Naive thymus-derived CD4-positive, alpha-beta T cell (primary cell): ENCODE data around the gene NPBWR2. TPM values are rescaled to one million over a fixed set of nuclear protein-coding genes. Genes with fewer than 3 reads are reported as not detected.

Experiments used
- ATAC-seq: fragments of 150-1000 bp; cut with Tn5 transposase; 2 replicates; pipeline ENCODE4 v1.10.0; 2021; ENCODE audit warnings: mild to moderate bottlenecking, moderate library complexity
- CTCF ChIA-PET: fragments of 350-600 bp; sonication (Branson Sonifier 250); formaldehyde crosslinking; loops from one replicate; lab custom pipeline; 2021; ENCODE audit warnings: antibody characterized with exemption; lab: Charles Lee
- POLR2A ChIA-PET: fragments of 350-600 bp; sonication (Branson Sonifier 250); formaldehyde crosslinking; loops from one replicate; lab custom pipeline; 2021; ENCODE audit warnings: antibody characterized with exemption, inconsistent platforms; lab: Charles Lee
- DNase-seq, 9 donors: peaks; one replicate each; pipeline versions ENCODE4 v3.0.0 to v3.0.0-alpha.2; 2020 to 2022; ENCODE audit warnings: mixed read lengths in 1 of 9
- H3K27ac ChIP-seq: one replicate; pipeline ENCODE4 v1.7.0; 2013; ENCODE audit warnings: mild to moderate bottlenecking, low read depth, low read length, moderate library complexity
- H3K27me3 ChIP-seq, 2 donors: one replicate each; pipeline ENCODE4 v1.7.0; 2013; ENCODE audit warnings: low read length in 2 of 2, mild to moderate bottlenecking in 2 of 2, moderate library complexity in 2 of 2; ENCODE audit not compliant: control insufficient read depth in 2 of 2, insufficient read depth in 2 of 2
- H3K36me3 ChIP-seq, 3 experiments: 1 replicate in 2 of 3; 2 replicates in 1 of 3; pipeline ENCODE4 v1.7.0; 2013; ENCODE audit warnings: low read length in 3 of 3, mild to moderate bottlenecking in 3 of 3, moderate library complexity in 1 of 3; ENCODE audit not compliant: insufficient read depth in 3 of 3, control insufficient read depth in 2 of 3
- H3K4me1 ChIP-seq, 2 donors: one replicate each; pipeline ENCODE4 v1.7.0; 2013; ENCODE audit warnings: low read length in 2 of 2, mild to moderate bottlenecking in 2 of 2, moderate library complexity in 1 of 2; ENCODE audit not compliant: control insufficient read depth in 2 of 2, insufficient read depth in 2 of 2
- H3K4me3 ChIP-seq: 2 replicates; pipeline ENCODE4 v1.7.0; 2013; ENCODE audit warnings: mild to moderate bottlenecking, low read length
- H3K9me3 ChIP-seq, 3 experiments: 1 replicate in 2 of 3; 2 replicates in 1 of 3; pipeline ENCODE4 v1.7.0; 2013; ENCODE audit warnings: low read length in 3 of 3; ENCODE audit not compliant: control insufficient read depth in 2 of 3
- H3K27ac Mint-ChIP-seq, 9 donors: one replicate each; pipeline ENCODE4 v1.8.0; 2020 to 2022; ENCODE audit warnings: mixed read lengths in 9 of 9, mild to moderate bottlenecking in 8 of 9, moderate library complexity in 5 of 9, inconsistent platforms in 2 of 9
- H3K27me3 Mint-ChIP-seq, 5 donors: one replicate each; pipeline ENCODE4 v1.8.0; 2021 to 2022; ENCODE audit warnings: mixed read lengths in 5 of 5, mild to moderate bottlenecking in 1 of 5
- H3K36me3 Mint-ChIP-seq, 5 donors: one replicate each; pipeline ENCODE4 v1.8.0; 2020 to 2022; ENCODE audit warnings: mixed read lengths in 5 of 5, mild to moderate bottlenecking in 3 of 5, inconsistent platforms in 1 of 5
- H3K4me1 Mint-ChIP-seq, 7 donors: one replicate each; pipeline ENCODE4 v1.8.0; 2020 to 2022; ENCODE audit warnings: mixed read lengths in 7 of 7, mild to moderate bottlenecking in 3 of 7, inconsistent platforms in 1 of 7
- H3K4me3 Mint-ChIP-seq, 10 donors: one replicate each; pipeline ENCODE4 v1.8.0; 2020 to 2022; ENCODE audit warnings: mild to moderate bottlenecking in 10 of 10, mixed read lengths in 10 of 10, moderate library complexity in 6 of 10, inconsistent platforms in 2 of 10
- H3K9me3 Mint-ChIP-seq, 11 donors: one replicate each; pipeline ENCODE4 v1.8.0; 2020 to 2022; ENCODE audit warnings: mixed read lengths in 11 of 11, mild to moderate bottlenecking in 4 of 11, inconsistent platforms in 1 of 11, moderate library complexity in 1 of 11
- intact Hi-C, 2 donors: fragments of 100-400 bp; cut with micrococcal nuclease; formaldehyde crosslinking; loops; one replicate each; pipeline ENCODE4 v1.15.1; 2023
- polyA plus RNA-seq, 2 donors: library from polyadenylated mRNA; unstranded; fragments of 300-500 nt; fragmentation: Illumina TruSeq; gene quantifications; one replicate each; pipeline ENCODE4 v1.2.3, GENCODE V29; 2021
- total RNA-seq, 6 experiments: library from RNA in 5 of 6; stranded (reverse) in 5 of 6; gene quantifications; 1 replicate in 5 of 6; 2 replicates in 1 of 6; pipeline ENCODE4 v1.2.3 and lab custom pipeline; 2021 to 2026

NPBWR2 gene
- total and polyA plus RNA-seq, 7 experiments from 2014 or later, result not detected

DNA sequence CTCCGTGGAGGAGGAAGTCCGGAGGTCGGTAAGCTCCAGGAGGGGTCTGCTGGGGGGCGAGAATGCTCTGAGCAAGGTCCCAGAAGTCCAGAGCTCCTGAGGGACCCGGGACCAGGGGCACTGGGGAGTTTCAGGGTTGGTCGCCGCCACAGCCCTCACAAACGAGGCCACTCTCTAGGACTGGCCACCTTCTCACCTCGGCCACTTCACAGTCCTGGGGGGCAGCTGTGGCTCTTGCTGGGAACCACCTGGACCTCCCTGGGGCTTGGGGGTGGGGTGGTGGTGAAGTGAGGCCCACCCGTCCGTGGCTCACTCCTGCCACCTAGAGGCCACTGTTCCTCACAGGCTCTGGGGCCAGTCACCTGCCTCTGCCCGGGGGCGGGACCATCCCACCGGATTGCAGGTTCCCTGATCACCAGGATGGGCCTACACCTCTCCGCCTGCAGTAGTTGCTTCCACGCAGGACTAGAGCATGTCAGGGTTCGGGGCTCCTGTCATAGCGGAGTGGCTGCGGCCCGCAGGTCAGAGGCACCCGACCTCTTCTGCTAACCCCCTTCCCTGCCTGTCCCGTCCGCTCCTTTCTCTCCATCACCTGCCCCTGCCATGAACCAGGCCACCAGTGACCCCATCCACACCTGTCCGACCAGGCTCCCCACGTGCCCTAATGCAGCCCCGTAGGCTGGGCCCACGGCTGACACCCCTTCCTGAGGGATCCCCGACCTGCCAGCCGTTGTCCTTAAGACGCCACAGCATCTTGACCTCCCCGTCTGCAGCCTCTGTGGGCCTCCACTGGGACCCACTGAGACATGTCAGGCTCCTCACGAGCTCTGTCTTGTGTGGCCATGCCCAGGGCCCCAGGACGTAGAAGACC lies 49.5 kb downstream of the NPBWR2 start:
- Mint-ChIP-seq H3K27me3 (peaks cover 4 to 8% (median 5%) of the 10 kb centered on the region in 5 donors), H3K4me1 (peaks cover 0 to 30% (median 11%) of the 10 kb centered on the region in 7 donors), H3K9me3 (no peaks in the 10 kb centered on the region), H3K4me3 (peak overlapping the region; percentile 52 to 85 (median 72)), H3K27ac (peak overlapping the region in 7 of 9 donors; percentile 14 to 82 (median 52)), H3K36me3 (peaks cover 0 to 2% (median 0%) of the 10 kb centered on the region in 5 donors)
- peaks cover 0 to 15% of the 10 kb centered on the region in 2 donors for H3K4me1 ChIP-seq
- ChIA-PET POLR2A (interaction anchor here (0.7 to 1.9 kb wide), 5 partner anchors 17 to 77 kb away, joined by 3 to 23 read pairs (median 3); partner anchors contain the start of gene PRPF6), CTCF (interaction anchor here (0.5 to 4.3 kb wide), 10 partner anchors 11 to 532 kb away, joined by 3 to 54 read pairs (median 3); partner anchors contain the start of genes C20orf204 and PRPF6)
- H3K27me3 ChIP-seq, result no peaks in the 10 kb centered on the region
- H3K4me3 ChIP-seq, result peak overlapping the region; percentile 16
- H3K9me3 ChIP-seq, result no peaks in the 10 kb centered on the region
- ATAC-seq (peak; percentile 89), DNase-seq (peak; percentile 55 to 86 (median 69))
- H3K36me3 ChIP-seq, result no peaks in the 10 kb centered on the region
- peak overlapping the region; percentile 43 for H3K27ac ChIP-seq
- intact Hi-C loops, result loop anchor here (1.0 to 5.0 kb wide), 6 partner anchors 9 to 521 kb away; partner anchors contain the start of genes PTK6 (in 1 of the 2) and SOX18 (in 1 of the 2)

DNA sequence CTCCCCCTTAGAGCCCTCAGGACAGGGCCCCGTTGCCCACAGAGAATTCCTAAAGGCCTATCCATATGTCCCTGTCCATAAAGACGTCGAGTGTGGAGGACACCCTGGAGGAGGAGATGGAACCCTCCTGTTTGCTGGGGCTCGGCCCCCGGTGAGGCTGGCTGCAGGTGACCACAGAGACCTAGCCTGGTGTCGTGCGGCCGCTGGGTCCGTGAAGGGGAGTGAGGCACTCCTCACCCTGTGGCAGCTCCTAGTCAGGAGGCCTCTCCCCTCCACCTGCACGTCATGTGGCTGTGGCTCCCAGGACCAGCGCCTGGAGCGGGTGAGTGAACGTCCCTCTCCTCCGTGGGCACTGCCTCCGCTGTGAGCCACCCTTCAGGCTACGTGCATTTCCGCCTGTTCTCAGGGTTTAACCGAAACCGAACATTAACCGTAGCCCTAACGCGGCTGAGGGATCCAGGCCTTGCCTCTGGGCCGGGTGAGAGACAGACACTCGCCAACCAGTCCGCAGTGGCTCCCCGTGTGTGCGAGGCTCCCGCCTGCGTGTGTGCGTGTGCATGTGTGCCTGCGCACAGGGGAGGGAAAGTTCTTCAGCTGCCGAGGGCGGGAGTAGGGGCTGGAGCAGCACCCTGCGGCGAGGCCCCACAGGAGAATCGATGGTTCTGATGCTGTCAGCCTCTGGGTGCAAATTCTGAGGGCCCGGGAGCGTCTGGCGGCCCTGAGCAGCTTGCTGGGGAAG lies 50.3 kb downstream of the NPBWR2 start:
- Mint-ChIP-seq H3K27ac (peak overlapping the region in 7 of 9 donors; percentile 14 to 82 (median 52)), H3K4me1 (peaks cover 0 to 28% (median 9%) of the 10 kb centered on the region in 7 donors), H3K4me3 (peak overlapping the region; percentile 44 to 85 (median 72)), H3K9me3 (no peaks in the 10 kb centered on the region), H3K36me3 (peaks cover 0 to 2% (median 0%) of the 10 kb centered on the region in 5 donors), H3K27me3 (peaks cover 4 to 8% (median 6%) of the 10 kb centered on the region in 5 donors)
- POLR2A ChIA-PET, result interaction anchor here (0.7 to 1.9 kb wide), 5 partner anchors 16 to 77 kb away, joined by 3 to 23 read pairs (median 3); partner anchors contain the start of gene PRPF6
- intact Hi-C loops, result loop anchor here (1.0 to 5.0 kb wide), 6 partner anchors 8 to 520 kb away; partner anchors contain the start of genes PTK6 (in 1 of the 2) and SOX18 (in 1 of the 2)
- H3K4me1 ChIP-seq, result peaks cover 0 to 8% of the 10 kb centered on the region in 2 donors
- peak overlapping the region; percentile 43 for H3K27ac ChIP-seq
- CTCF ChIA-PET, result interaction anchor here (0.6 to 4.3 kb wide), 9 partner anchors 10 to 532 kb away, joined by 3 to 54 read pairs (median 3); partner anchors contain the start of genes C20orf204 and PRPF6
- H3K9me3 ChIP-seq, result no peaks in the 10 kb centered on the region
- no peaks in the 10 kb centered on the region for H3K36me3 ChIP-seq
- H3K4me3 ChIP-seq, result peak overlapping the region; percentile 16
- ATAC-seq, result peak; percentile 58
- peaks cover 0 to 2% of the 10 kb centered on the region in 2 donors for H3K27me3 ChIP-seq
- peak in 1 of 9 donors; percentile 35 for DNase-seq

DNA sequence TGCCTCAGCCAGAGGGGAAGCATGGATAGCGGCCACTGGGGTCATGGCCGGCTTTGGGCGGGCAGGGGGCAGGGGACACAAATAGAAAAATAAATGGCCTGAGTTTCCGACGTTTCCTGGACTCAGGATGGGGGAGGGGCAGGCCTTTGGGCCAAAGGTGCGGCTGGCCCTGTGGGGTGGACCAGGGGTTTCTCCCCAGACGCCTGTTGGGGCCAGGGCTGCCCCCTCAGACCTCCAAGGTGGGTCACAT lies 50.8 kb downstream of the NPBWR2 start:
- intact Hi-C loops, result loop anchor here in 1 of 2 donors (5.0 kb wide), 1 partner anchor 519 kb away; the partner anchor contains the start of gene PTK6
- H3K27ac ChIP-seq, result no peak overlapping the region
- no peak overlapping the region for H3K4me3 ChIP-seq
- Mint-ChIP-seq H3K27ac (no peak overlapping the region), H3K9me3 (no peaks in the 10 kb centered on the region), H3K4me3 (no peak overlapping the region), H3K36me3 (peaks cover 0 to 2% (median 0%) of the 10 kb centered on the region in 5 donors), H3K4me1 (peaks cover 0 to 26% (median 8%) of the 10 kb centered on the region in 7 donors), H3K27me3 (peaks cover 5 to 10% (median 8%) of the 10 kb centered on the region in 5 donors)
- DNase-seq (no peak), ATAC-seq (no peak)
- no peaks in the 10 kb centered on the region for H3K9me3 ChIP-seq
- ChIA-PET CTCF (no interaction called here), POLR2A (interaction anchor here (1.9 kb wide), 1 partner anchor 16 kb away, joined by 23 read pairs; no protein-coding TSS in a partner anchor)
- peaks cover 0 to 8% of the 10 kb centered on the region in 2 donors for H3K4me1 ChIP-seq
- peaks cover 0 to 7% of the 10 kb centered on the region in 2 donors for H3K27me3 ChIP-seq
- H3K36me3 ChIP-seq, result no peaks in the 10 kb centered on the region

DNA sequence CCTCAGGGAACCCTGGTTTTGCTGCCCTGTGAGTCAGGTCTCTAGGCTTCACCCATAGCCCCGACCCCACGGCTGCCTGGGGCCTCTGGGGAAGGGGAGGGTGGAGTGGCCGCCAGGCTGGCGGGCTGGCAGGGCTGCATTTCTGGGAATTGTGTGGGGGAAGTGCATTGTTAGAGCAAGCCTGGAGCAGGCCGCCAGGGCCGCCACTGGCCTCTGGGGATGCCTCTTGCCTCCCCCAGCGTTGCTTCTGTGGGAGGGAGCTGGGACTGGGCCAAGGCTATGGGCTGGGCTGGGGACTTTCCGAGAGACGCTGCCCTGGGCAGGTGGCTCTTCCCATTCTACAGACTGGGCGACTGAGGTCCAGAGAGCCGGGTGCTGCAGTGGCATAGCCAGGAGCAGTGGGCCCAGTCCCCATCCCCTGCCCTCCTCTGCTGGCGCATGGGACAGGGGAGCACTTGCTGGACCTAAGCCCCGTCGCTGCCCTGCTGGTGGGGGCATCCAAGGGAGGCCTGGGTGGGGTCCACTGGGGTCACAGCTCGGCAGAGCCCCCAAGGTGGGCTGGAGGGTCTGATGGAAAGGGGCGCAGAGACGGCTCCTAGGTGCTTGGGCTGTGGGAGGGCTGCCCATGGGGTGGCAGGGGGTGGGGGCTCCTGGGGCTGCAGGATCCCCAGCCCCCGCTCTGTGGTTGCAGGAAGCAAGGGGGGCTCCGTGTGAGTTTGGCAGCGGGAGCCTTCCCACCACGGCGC lies 51.3 kb downstream of the NPBWR2 start:
- H3K36me3 ChIP-seq, result no peaks in the 10 kb centered on the region
- DNase-seq (no peak), ATAC-seq (no peak)
- H3K4me3 ChIP-seq, result no peak overlapping the region
- no peak overlapping the region for H3K27ac Mint-ChIP-seq
- no peaks in the 10 kb centered on the region for H3K9me3 ChIP-seq
- H3K27ac ChIP-seq, result no peak overlapping the region
- peaks cover 0 to 2% (median 0%) of the 10 kb centered on the region in 5 donors for H3K36me3 Mint-ChIP-seq
- H3K27me3 ChIP-seq, result peaks cover 0 to 9% of the 10 kb centered on the region in 2 donors
- peaks cover 5 to 12% (median 8%) of the 10 kb centered on the region in 5 donors for H3K27me3 Mint-ChIP-seq
- peaks cover 0 to 26% (median 8%) of the 10 kb centered on the region in 7 donors for H3K4me1 Mint-ChIP-seq
- intact Hi-C loops, result loop anchor here in 1 of 2 donors (5.0 kb wide), 1 partner anchor 519 kb away; the partner anchor contains the start of gene PTK6
- CTCF ChIA-PET, result no interaction called here
- POLR2A ChIA-PET, result interaction anchor here (1.9 kb wide), 1 partner anchor 15 kb away, joined by 23 read pairs; no protein-coding TSS in a partner anchor
- H3K4me1 ChIP-seq, result peaks cover 0 to 8% of the 10 kb centered on the region in 2 donors
- no peaks in the 10 kb centered on the region for H3K9me3 Mint-ChIP-seq
- H3K4me3 Mint-ChIP-seq, result peak overlapping the region in 1 of 10 donors; percentile 25

DNA sequence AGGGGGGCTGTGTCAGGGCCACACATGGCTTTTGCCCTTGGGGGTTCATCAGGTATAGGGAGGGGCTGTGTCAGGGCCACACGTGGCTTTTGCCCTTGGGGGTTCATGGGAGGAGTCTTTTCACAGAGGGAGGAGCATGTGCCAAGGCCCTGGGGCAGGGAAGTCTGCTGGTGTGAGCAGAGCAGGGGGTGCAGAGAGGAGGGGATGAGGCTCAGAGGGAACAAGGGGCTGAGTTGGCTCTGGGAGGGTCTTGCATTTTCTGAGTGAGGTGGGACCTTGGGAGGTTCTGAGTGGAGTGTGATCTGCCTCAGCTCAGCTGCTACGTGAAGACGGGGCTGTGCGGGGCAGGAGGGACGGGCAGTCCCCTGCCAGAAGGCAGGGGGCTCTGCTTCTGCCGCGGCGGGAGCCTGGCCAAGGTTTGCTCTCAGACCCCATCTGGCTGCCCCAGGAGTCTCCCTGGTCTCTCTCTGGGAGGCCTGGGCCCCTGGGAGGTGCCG lies 51.9 kb downstream of the NPBWR2 start:
- ChIA-PET CTCF (interaction anchor here (2.1 kb wide), 1 partner anchor 16 kb away, joined by 5 read pairs; no protein-coding TSS in a partner anchor), POLR2A (no interaction called here)
- peak overlapping the region in 2 of 9 donors; percentile 31 to 71 for H3K27ac Mint-ChIP-seq
- peaks cover 0 to 26% (median 8%) of the 10 kb centered on the region in 7 donors for H3K4me1 Mint-ChIP-seq
- Histone ChIP-seq H3K27ac (no peak overlapping the region), H3K36me3 (no peaks in the 10 kb centered on the region), H3K9me3 (no peaks in the 10 kb centered on the region), H3K4me3 (no peak overlapping the region), H3K27me3 (peaks cover 3 to 15% of the 10 kb centered on the region in 2 donors), H3K4me1 (peaks cover 0 to 8% of the 10 kb centered on the region in 2 donors)
- H3K36me3 Mint-ChIP-seq, result peaks cover 0 to 2% (median 0%) of the 10 kb centered on the region in 5 donors
- no peak for ATAC-seq
- intact Hi-C loops, result loop anchor here in 1 of 2 donors (5.0 kb wide), 1 partner anchor 518 kb away; the partner anchor contains the start of gene PTK6
- no peak for DNase-seq
- H3K27me3 Mint-ChIP-seq, result peaks cover 5 to 17% (median 8%) of the 10 kb centered on the region in 5 donors
- no peaks in the 10 kb centered on the region for H3K9me3 Mint-ChIP-seq
- peak overlapping the region in 2 of 10 donors; percentile 17 to 45 for H3K4me3 Mint-ChIP-seq
